Body of pancreas (tissue), 4 donors: ENCODE results near the gene WNK2.

Experiments
- POLR2A ChIP-seq, 3 donors: fragments of 450-650 bp; IDR thresholded peaks; one replicate each; pipeline ENCODE4 v1.6.1; 2016; ENCODE audit warnings: antibody characterized with exemption in 3 of 3, mild to moderate bottlenecking in 2 of 3
- TF ChIP-seq, protein P1 (sequence below), 7 experiments: fragments of 450-650 bp in 4 of 7; fragments of 200-600 bp in 3 of 7; sonication (generic) in 3 of 7; IDR thresholded peaks; one replicate each; pipeline ENCODE4 v1.5.1; 2016 to 2019; ENCODE audit warnings: antibody characterized with exemption in 7 of 7

DNA sequence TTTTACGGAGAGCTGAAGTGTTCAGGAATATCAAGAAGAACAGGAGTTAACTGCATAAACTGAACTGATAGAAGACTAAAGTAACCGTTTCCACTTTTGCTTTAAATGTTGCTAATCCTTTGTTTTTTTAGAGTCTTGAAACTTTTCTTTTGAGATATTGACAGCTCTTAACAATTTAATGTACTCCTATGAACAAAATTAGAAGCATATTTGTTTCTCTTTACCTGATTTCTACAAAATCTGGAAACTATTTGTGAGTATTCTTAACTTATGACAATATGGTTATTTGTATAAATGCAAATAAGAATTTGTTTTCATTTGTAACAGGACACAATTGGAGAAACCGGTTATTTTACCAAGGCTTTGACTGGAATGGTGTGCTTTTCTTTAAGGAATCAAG is 178.1 kb downstream of the WNK2 start:
- TF ChIP-seq, protein P1, sequence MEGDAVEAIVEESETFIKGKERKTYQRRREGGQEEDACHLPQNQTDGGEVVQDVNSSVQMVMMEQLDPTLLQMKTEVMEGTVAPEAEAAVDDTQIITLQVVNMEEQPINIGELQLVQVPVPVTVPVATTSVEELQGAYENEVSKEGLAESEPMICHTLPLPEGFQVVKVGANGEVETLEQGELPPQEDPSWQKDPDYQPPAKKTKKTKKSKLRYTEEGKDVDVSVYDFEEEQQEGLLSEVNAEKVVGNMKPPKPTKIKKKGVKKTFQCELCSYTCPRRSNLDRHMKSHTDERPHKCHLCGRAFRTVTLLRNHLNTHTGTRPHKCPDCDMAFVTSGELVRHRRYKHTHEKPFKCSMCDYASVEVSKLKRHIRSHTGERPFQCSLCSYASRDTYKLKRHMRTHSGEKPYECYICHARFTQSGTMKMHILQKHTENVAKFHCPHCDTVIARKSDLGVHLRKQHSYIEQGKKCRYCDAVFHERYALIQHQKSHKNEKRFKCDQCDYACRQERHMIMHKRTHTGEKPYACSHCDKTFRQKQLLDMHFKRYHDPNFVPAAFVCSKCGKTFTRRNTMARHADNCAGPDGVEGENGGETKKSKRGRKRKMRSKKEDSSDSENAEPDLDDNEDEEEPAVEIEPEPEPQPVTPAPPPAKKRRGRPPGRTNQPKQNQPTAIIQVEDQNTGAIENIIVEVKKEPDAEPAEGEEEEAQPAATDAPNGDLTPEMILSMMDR (IDR thresholded peaks at IDR 0.05): no peak
- TF ChIP-seq POLR2A (IDR thresholded peaks at IDR 0.05): no peak
